Spleen (tissue), 11 donors: ENCODE data around the gene JDP2. TPM values are rescaled to one million over a fixed set of nuclear protein-coding genes. Genes with fewer than 3 reads are reported as not detected.

ENCODE experiments used
- DNase-seq: peaks from one replicate; pipeline ENCODE4 v3.0.0-alpha.2; 2020
- H3K27ac ChIP-seq, 8 donors: fragments of 200-600 bp; sonication (generic) in 7 of 8; 1 replicate in 4 of 8; 2 replicates in 4 of 8; pipeline versions ENCODE4 v1.5.0 to v1.8.0; 2016 to 2021; ENCODE audit warnings: inconsistent platforms in 4 of 8, mild to moderate bottlenecking in 4 of 8, moderate library complexity in 1 of 8
- H3K27me3 ChIP-seq, 7 donors: fragments of 200-600 bp; sonication (generic) in 6 of 7; replicated peaks in 1 of 7; 1 replicate in 4 of 7; 2 replicates in 3 of 7; pipeline versions ENCODE4 v1.5.0 to v1.8.0; 2016 to 2021; ENCODE audit warnings: inconsistent platforms in 3 of 7, mild to moderate bottlenecking in 1 of 7
- H3K36me3 ChIP-seq, 6 donors: fragments of 200-600 bp; sonication (generic) in 5 of 6; 1 replicate in 4 of 6; 2 replicates in 2 of 6; pipeline versions ENCODE4 v1.5.0 to v1.8.0; 2016 to 2021; ENCODE audit warnings: inconsistent platforms in 2 of 6
- H3K4me1 ChIP-seq, 6 donors: fragments of 200-600 bp; sonication (generic) in 5 of 6; 1 replicate in 3 of 6; 2 replicates in 3 of 6; pipeline versions ENCODE4 v1.5.0 to v1.8.0; 2016 to 2021; ENCODE audit warnings: inconsistent platforms in 3 of 6
- H3K4me3 ChIP-seq, 8 donors: fragments of 200-600 bp; sonication (generic) in 7 of 8; 1 replicate in 4 of 8; 2 replicates in 4 of 8; pipeline versions ENCODE4 v1.5.0 to v1.8.0; 2016 to 2021; ENCODE audit warnings: inconsistent platforms in 4 of 8, mild to moderate bottlenecking in 4 of 8, moderate library complexity in 2 of 8
- H3K9me3 ChIP-seq, 8 donors: fragments of 200-600 bp; sonication (generic) in 7 of 8; 1 replicate in 4 of 8; 2 replicates in 4 of 8; pipeline versions ENCODE4 v1.5.0 to v1.8.0; 2016 to 2021; ENCODE audit warnings: inconsistent platforms in 4 of 8
- CTCF ChIP-seq, 11 experiments: fragments of 200-600 bp in 7 of 11; fragments of 450-650 bp in 4 of 11; sonication (generic) in 4 of 11; IDR thresholded peaks in 8 of 11; conservative IDR thresholded peaks in 3 of 11; 1 replicate in 7 of 11; 2 replicates in 4 of 11; pipeline versions ENCODE4 v1.4.0 to v1.8.0; 2016 to 2021; ENCODE audit warnings: antibody characterized with exemption in 11 of 11, inconsistent platforms in 4 of 11, mild to moderate bottlenecking in 1 of 11
- POLR2A ChIP-seq, 3 donors: fragments of 450-650 bp; IDR thresholded peaks; one replicate each; pipeline ENCODE4 v1.5.1; 2017; ENCODE audit warnings: antibody characterized with exemption in 3 of 3, mild to moderate bottlenecking in 1 of 3
- POLR2AphosphoS5 ChIP-seq, 3 donors: sonication (generic); formaldehyde crosslinking; IDR thresholded peaks; one replicate each; pipeline ENCODE4 v1.5.1; 2017; ENCODE audit warnings: antibody characterized with exemption in 3 of 3
- WGBS, 5 donors: extraction: QIAGEN DNeasy Blood & Tissue Kit in 3 of 5; methylation state at CpG; one replicate each; pipeline versions ENCODE4 v1.1.5 to v1.1.7; 2013 to 2018; 5-methylcytosine and 5-hydroxymethylcytosine counted together
- intact Hi-C: fragments of 100-400 bp; cut with DNase I; formaldehyde crosslinking; loops from one replicate; pipeline ENCODE4 v1.15.0; 2023; ENCODE audit warnings: low total_unique reads
- polyA plus RNA-seq, 3 donors: library from polyadenylated mRNA; stranded (reverse); fragments of 200-250 nt; gene quantifications; one replicate each; pipeline ENCODE4 v1.2.1, GENCODE V29; 2013
- total RNA-seq, 7 donors: library from RNA; depleted of rRNA in 3 of 7; stranded (reverse); fragments of >200 nt in 3 of 7; fragmentation: NEBNext Ultra II Directional in 4 of 7; extraction: Animal tissue kit (Norgen Biotek cat#: 25700) in 4 of 7; gene quantifications; one replicate each; pipeline versions ENCODE4 v1.1.0 to v1.2.1, GENCODE V29; 2016 to 2021
- donor health status: healthy with polysubstance abuse.
- donor health status: DM: no; HTN: no; CAD: no; lungs with moderate emphysema.
- donor health status: DM: no; HTN: no; CAD: no.
- donor health status: Bipolar disorder and iron deficiency.
- donor health status: healthy.
- donor health status: DM: no; HTN: no; CAD: no.
- donor health status: DM: yes; HTN: yes; CAD: no.

The JDP2 gene
- total and polyA plus RNA-seq, 10 donors: 18.2 to 144 (median 91.8) TPM

- WGBS, 5 donors: 64 to 75% (median 67%) methylated on average over 10 of the region's 10 CpGs
- intact Hi-C loops: loop anchor here (10.0 kb wide), 2 partner anchors 92 to 122 kb away; no protein-coding TSS in a partner anchor
- TF ChIP-seq POLR2AphosphoS5 (IDR thresholded peaks at IDR 0.05): peak in 1 of 3 donors; percentile 64
- TF ChIP-seq CTCF (IDR thresholded peaks at IDR 0.05 in 8 of 11, conservative IDR thresholded peaks at IDR 0.05 in 3 of 11): no peak
- Histone ChIP-seq H3K4me3 (peak overlapping the region in 7 of 8 donors; percentile 51 to 87 (median 63)), H3K27ac (peak overlapping the region; percentile 84 to 94 (median 91)), H3K36me3 (peaks cover 0 to 6% (median 0%) of the 10 kb centered on the region in 6 donors), H3K27me3 (peaks cover 0 to 14% (median 0%) of the 10 kb centered on the region in 7 donors), H3K4me1 (peaks cover 14 to 52% (median 41%) of the 10 kb centered on the region in 6 donors), H3K9me3 (peaks cover 0 to 6% (median 4%) of the 10 kb centered on the region in 8 donors)
- no peak for DNase-seq
Measured at GRCh38 chr14:75426332-75427125, 1.3 kb upstream of the JDP2 start.

- peaks cover 0 to 12% (median 2%) of the 10 kb centered on the region in 6 donors for H3K36me3 ChIP-seq
- intact Hi-C loops: loop anchor here (10.0 kb wide), 2 partner anchors 92 to 122 kb away; no protein-coding TSS in a partner anchor
- H3K4me1 ChIP-seq: peaks cover 14 to 58% (median 44%) of the 10 kb centered on the region in 6 donors
- peak overlapping the region; percentile 84 to 94 (median 91) for H3K27ac ChIP-seq
- peak; percentile 88 for DNase-seq
- peaks cover 0 to 14% (median 0%) of the 10 kb centered on the region in 7 donors for H3K27me3 ChIP-seq
- H3K9me3 ChIP-seq: peaks cover 0 to 6% (median 4%) of the 10 kb centered on the region in 8 donors
- TF ChIP-seq POLR2AphosphoS5 (IDR thresholded peaks at IDR 0.05): no peak
- no peak for TF ChIP-seq POLR2A (IDR thresholded peaks at IDR 0.05)
- TF ChIP-seq CTCF (IDR thresholded peaks at IDR 0.05 in 8 of 11, conservative IDR thresholded peaks at IDR 0.05 in 3 of 11): no peak
- peak overlapping the region; percentile 43 to 87 (median 62) for H3K4me3 ChIP-seq
- WGBS, 5 donors: 11 to 20% (median 14%) methylated on average over 1 to 15 of the region's 15 CpGs
Measured at GRCh38 chr14:75427126-75427481, 718 bp upstream of the JDP2 start.

GRCh38 chr14:75428230-75429104 is 645 bp downstream of the JDP2 start:
- intact Hi-C loops: loop anchor here (10.0 kb wide), 2 partner anchors 94 to 124 kb away; no protein-coding TSS in a partner anchor
- peak; percentile 90 for DNase-seq
- H3K27ac ChIP-seq: peak overlapping the region; percentile 61 to 94 (median 88)
- TF ChIP-seq POLR2A (IDR thresholded peaks at IDR 0.05) (no peak), POLR2AphosphoS5 (IDR thresholded peaks at IDR 0.05) (peak in 2 of 3 donors; percentile 24 to 51)
- peak overlapping the region; percentile 45 to 87 (median 60) for H3K4me3 ChIP-seq
- H3K4me1 ChIP-seq: peaks cover 14 to 72% (median 52%) of the 10 kb centered on the region in 6 donors
- peaks cover 0 to 25% (median 9%) of the 10 kb centered on the region in 6 donors for H3K36me3 ChIP-seq
- peaks cover 0 to 6% (median 4%) of the 10 kb centered on the region in 8 donors for H3K9me3 ChIP-seq
- peaks cover 0 to 14% (median 0%) of the 10 kb centered on the region in 7 donors for H3K27me3 ChIP-seq
- WGBS, 5 donors: 3 to 6% (median 4%) methylated on average over 15 to 64 of the region's 64 CpGs

GRCh38 chr14:75429562-75429961 is 1.7 kb downstream of the JDP2 start:
- TF ChIP-seq CTCF (IDR thresholded peaks at IDR 0.05 in 8 of 11, conservative IDR thresholded peaks at IDR 0.05 in 3 of 11): no peak
- no peak for TF ChIP-seq POLR2A (IDR thresholded peaks at IDR 0.05)
- no peak for TF ChIP-seq POLR2AphosphoS5 (IDR thresholded peaks at IDR 0.05)
- 63 to 90% (median 74%) methylated on average over 1 of the region's 1 CpG for WGBS, 5 donors
- no peak for DNase-seq
- peaks cover 0 to 36% (median 9%) of the 10 kb centered on the region in 6 donors for H3K36me3 ChIP-seq
- H3K9me3 ChIP-seq: peaks cover 0 to 2% (median under 1%) of the 10 kb centered on the region in 8 donors
- H3K4me3 ChIP-seq: peak overlapping the region; percentile 2 to 87 (median 58)
- H3K4me1 ChIP-seq: peaks cover 14 to 82% (median 58%) of the 10 kb centered on the region in 6 donors
- H3K27ac ChIP-seq: peak overlapping the region in 7 of 8 donors; percentile 79 to 94 (median 90)
- peaks cover 0 to 14% (median 0%) of the 10 kb centered on the region in 7 donors for H3K27me3 ChIP-seq
- intact Hi-C loops: loop anchor here (10.0 kb wide), 2 partner anchors 95 to 125 kb away; no protein-coding TSS in a partner anchor
